ENCODE measurements around the gene BORCS5.

The BORCS5 gene

DNA sequence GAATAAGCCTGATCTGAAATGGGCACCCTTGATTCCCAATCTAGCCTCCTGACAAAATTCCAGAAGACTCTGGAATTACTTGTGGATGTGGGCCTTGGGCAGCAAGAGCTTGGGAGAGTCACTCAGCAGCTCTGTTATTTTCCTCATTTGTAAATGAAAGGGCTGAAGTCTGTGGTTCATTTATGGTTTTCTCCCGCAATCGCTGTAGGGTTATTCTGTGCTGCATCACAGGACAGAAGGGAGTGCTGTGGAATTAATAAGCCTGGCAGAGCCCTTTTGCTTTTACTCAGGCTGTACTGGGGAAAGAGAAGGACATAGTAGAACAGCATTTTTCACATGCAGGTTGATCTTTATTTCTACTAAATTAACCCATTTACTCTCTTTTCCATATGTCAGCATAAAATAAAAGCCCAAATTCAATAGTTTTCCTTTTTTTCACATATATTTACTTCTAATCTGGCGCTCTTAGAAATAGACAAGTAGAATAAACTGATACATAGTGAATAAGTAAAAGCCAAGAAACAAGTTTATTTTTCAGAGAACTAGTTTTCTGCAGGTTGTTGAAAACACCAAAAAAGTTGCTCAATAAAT is 156.6 kb downstream of the BORCS5 start:
- DNase-seq (ENCODE audit: low spot score): no peak

- no peak for DNase-seq (ENCODE audit: low spot score)
Measured at GRCh38 chr12:12518464-12518845, 161.6 kb downstream of the BORCS5 start.

- DNase-seq (ENCODE audit: low spot score): no peak
Measured at GRCh38 chr12:12518919-12519318, 162.0 kb downstream of the BORCS5 start.
